Endothelial cell of umbilical vein (primary cell): ENCODE measurements around the gene ACAD8. TPM values are rescaled to one million over a fixed set of nuclear protein-coding genes. Genes with fewer than 3 reads are reported as not detected.

Experiments
- BruUV-seq: library from RNA; stranded (reverse); fragments of 400-500 nt; replicated peaks from 2 replicates; lab custom pipeline; 2021; lab: Mats Ljungman, UMichigan
- CTCF ChIA-PET: fragments of 300-600, 350-600 bp; sonication (Branson Sonifier 250); formaldehyde crosslinking; loops from one replicate; lab custom pipeline; 2021; ENCODE audit warnings: antibody characterized with exemption, inconsistent platforms; lab: Charles Lee
- POLR2A ChIA-PET: fragments of 300-600, 350-600 bp; sonication (Branson Sonifier 250); formaldehyde crosslinking; loops from one replicate; lab custom pipeline; 2021; ENCODE audit warnings: antibody characterized with exemption, inconsistent platforms; lab: Charles Lee
- DNase-seq: peaks from one replicate; pipeline ENCODE4 v3.0.0-alpha.2; 2011; ENCODE audit warnings: low read depth, low spot score
- FAIRE-seq: peaks from 2 replicates; lab custom pipeline; 2011; peaks lifted over from hg19 to GRCh38; lab: Jason Lieb, UNC
- H2AFZ ChIP-seq: 2 replicates; pipeline ENCODE4 v1.6.0; 2012; ENCODE audit warnings: low read depth, low read length, control low read depth, inconsistent platforms
- H3K27ac ChIP-seq: 2 replicates; pipeline ENCODE4 v1.5.1; 2011; ENCODE audit warnings: low read depth, mild to moderate bottlenecking, control low read depth, low read length, moderate library complexity; ENCODE audit not compliant: insufficient read depth
- H3K27me3 ChIP-seq, 2 experiments: 2 replicates each; pipeline versions ENCODE4 v1.6.0 to v1.6.1; 2011; ENCODE audit warnings: low read length in 2 of 2, mixed read lengths in 1 of 2; ENCODE audit not compliant: control insufficient read depth in 2 of 2, insufficient read depth in 2 of 2
- H3K36me3 ChIP-seq, 2 experiments: 2 replicates in 1 of 2; 3 replicates in 1 of 2; pipeline ENCODE4 v1.5.1; 2011; ENCODE audit warnings: low read length in 2 of 2, mild to moderate bottlenecking in 1 of 2, moderate library complexity in 1 of 2; ENCODE audit not compliant: control insufficient read depth in 2 of 2, insufficient read depth in 2 of 2; ENCODE audit errors: extremely low read depth in 1 of 2
- H3K4me1 ChIP-seq: 3 replicates; pipeline ENCODE4 v1.5.1; 2011; ENCODE audit warnings: mild to moderate bottlenecking, low read length; ENCODE audit not compliant: control insufficient read depth, insufficient read depth; ENCODE audit errors: extremely low read depth
- H3K4me2 ChIP-seq: 2 replicates; pipeline ENCODE4 v1.6.1; 2011; ENCODE audit warnings: low read length, control low read depth, mixed read lengths; ENCODE audit not compliant: insufficient read depth
- H3K4me3 ChIP-seq, 3 experiments: fragments of 200-600 bp in 1 of 3; sonication (generic), shearing (Covaris generic) in 1 of 3; replicated peaks in 1 of 3; 2 replicates each; pipeline ENCODE4 v1.5.1; 2011 to 2016; ENCODE audit warnings: control low read depth in 3 of 3, low read length in 3 of 3, mild to moderate bottlenecking in 2 of 3, inconsistent platforms in 1 of 3, low read depth in 1 of 3, moderate library complexity in 1 of 3; ENCODE audit not compliant: insufficient read depth in 1 of 3
- H3K79me2 ChIP-seq: 2 replicates; pipeline ENCODE4 v1.6.0; 2012; ENCODE audit warnings: low read length, inconsistent platforms; ENCODE audit not compliant: control insufficient read depth, insufficient read depth
- H3K9ac ChIP-seq: replicated peaks from 2 replicates; pipeline ENCODE3; 2011; ENCODE audit warnings: low read length, control low read depth; ENCODE audit not compliant: insufficient read depth; ENCODE audit errors: extremely low read depth
- H3K9me1 ChIP-seq: replicated peaks from 3 replicates; pipeline ENCODE4 v1.6.0; 2011; ENCODE audit warnings: mild to moderate bottlenecking, low read length; ENCODE audit not compliant: control insufficient read depth, insufficient read depth; ENCODE audit errors: extremely low read depth
- H3K9me3 ChIP-seq: replicated peaks from 2 replicates; pipeline ENCODE4 v1.5.1; 2012; ENCODE audit warnings: low read length, inconsistent platforms; ENCODE audit not compliant: control insufficient read depth, insufficient read depth
- H4K20me1 ChIP-seq: replicated peaks from 2 replicates; pipeline ENCODE3; 2011; ENCODE audit warnings: mild to moderate bottlenecking, low read length; ENCODE audit not compliant: control insufficient read depth, insufficient read depth; ENCODE audit errors: extremely low read depth
- EZH2 ChIP-seq: IDR thresholded peaks from 2 replicates; pipeline ENCODE4 v1.6.1; 2012; ENCODE audit warnings: borderline replicate concordance, low read depth, mild to moderate bottlenecking, moderate library complexity, low read length, inconsistent platforms; ENCODE audit not compliant: severe bottlenecking
- FOS ChIP-seq: IDR thresholded peaks from 2 replicates; pipeline ENCODE4 v1.6.1; 2011; ENCODE audit warnings: mild to moderate bottlenecking, low read length, moderate library complexity, borderline replicate concordance; ENCODE audit not compliant: insufficient read depth
- GATA2 ChIP-seq: IDR thresholded peaks from 2 replicates; pipeline ENCODE4 v1.7.0; 2011; ENCODE audit warnings: low read depth, mild to moderate bottlenecking, moderate library complexity, mixed read lengths, low read length; ENCODE audit not compliant: insufficient read length, insufficient read depth
- JUN ChIP-seq: IDR thresholded peaks from 2 replicates; pipeline ENCODE4 v1.6.1; 2011; ENCODE audit warnings: borderline replicate concordance, low read depth; ENCODE audit not compliant: insufficient read length, insufficient read depth
- MYC ChIP-seq: IDR thresholded peaks from one replicate; pipeline ENCODE4 v1.6.1; 2011; ENCODE audit warnings: mild to moderate bottlenecking, low read depth, low read length
- POLR2A ChIP-seq: IDR thresholded peaks from 2 replicates; pipeline ENCODE4 v1.6.1; 2012; ENCODE audit warnings: low read depth, mild to moderate bottlenecking, control low read depth, low read length
- POLR2AphosphoS5 ChIP-seq: IDR thresholded peaks from 2 replicates; pipeline ENCODE4 v1.6.1; 2012; ENCODE audit warnings: low read depth, mild to moderate bottlenecking, control low read depth, low read length, moderate library complexity; ENCODE audit not compliant: insufficient read depth
- dilution Hi-C: fragments of 300-500 bp; cut with MboI; formaldehyde crosslinking; loops from one replicate; pipeline ENCODE4 v1.15.0; 2019; ENCODE audit warnings: low sequenced_read_pairs; ENCODE audit not compliant: extremely low pct_ligation_motif_present
- intact Hi-C: fragments of 100-400 bp; cut with micrococcal nuclease; formaldehyde crosslinking; loops from one replicate; pipeline ENCODE4 v1.10.0; 2022
- polyA plus RNA-seq, 4 experiments: library from polyadenylated mRNA; depleted of rRNA in 3 of 4; stranded (reverse) in 3 of 4; unstranded in 1 of 4; fragments of >200 nt; gene quantifications; 2 replicates each; pipeline versions ENCODE4 v1.2.1 to v1.2.3, GENCODE V29; 2011 to 2012; ENCODE audit warnings: missing spikeins in 1 of 4
- total RNA-seq: library from RNA; stranded (reverse); gene quantifications from 2 replicates; pipeline ENCODE4 v1.2.3, GENCODE V29; 2021
- TF ChIP-seq, protein P1 (sequence below): IDR thresholded peaks from 2 replicates; pipeline ENCODE4 v1.6.1; 2011; ENCODE audit not compliant: insufficient read depth, insufficient read length
- TF ChIP-seq, protein P2 (sequence below), 2 donors: IDR thresholded peaks; 1 replicate in 1 of 2; 2 replicates in 1 of 2; pipeline ENCODE4 v1.5.1; 2011; ENCODE audit warnings: low read length in 2 of 2, mild to moderate bottlenecking in 2 of 2, moderate library complexity in 2 of 2, control low read depth in 1 of 2, inconsistent platforms in 1 of 2, low read depth in 1 of 2; ENCODE audit not compliant: insufficient read depth in 1 of 2; ENCODE audit errors: extremely low read depth in 1 of 2

ACAD8 gene
- total and polyA plus RNA-seq, 2 donors (not counting 3 experiments of a cell fraction or from before 2014, with no cell fraction given): 22.9 to 29.0 TPM

DNA sequence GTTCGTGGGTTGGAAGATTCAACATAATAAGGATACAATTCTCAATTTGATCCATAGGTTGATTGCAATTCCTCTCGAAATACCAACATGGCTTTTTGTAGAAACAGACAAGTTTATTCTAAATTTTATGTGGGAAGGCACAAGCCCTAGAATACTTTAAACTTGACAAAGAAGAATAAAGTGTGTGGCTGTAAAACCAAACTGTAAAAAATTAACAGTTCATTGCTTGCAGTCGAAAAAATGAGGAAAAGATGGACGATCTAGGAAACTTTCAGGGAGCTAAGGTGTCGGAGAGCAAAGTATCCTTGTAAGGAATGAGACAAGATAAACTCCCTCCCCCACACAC is 21.8 kb downstream of the ACAD8 start:
- no peak overlapping the region for H3K9ac ChIP-seq
- no peak overlapping the region for H3K27ac ChIP-seq
- peaks cover 2% of the 10 kb centered on the region for H3K4me1 ChIP-seq
- H2AFZ ChIP-seq: no peak overlapping the region
- H3K9me3 ChIP-seq: no peaks in the 10 kb centered on the region
- H3K79me2 ChIP-seq: no peaks in the 10 kb centered on the region
- no peaks in the 10 kb centered on the region for H4K20me1 ChIP-seq
- no peak for FAIRE-seq
- peaks cover 51 to 73% of the 10 kb centered on the region in 2 experiments for H3K27me3 ChIP-seq
- no TSS peak for BruUV-seq
- H3K36me3 ChIP-seq: no peaks in the 10 kb centered on the region
- intact Hi-C loops: no loop called here
- CTCF ChIA-PET: interaction anchor here (1.9 kb wide), 1 partner anchor 13 kb away, joined by 6 read pairs; no protein-coding TSS in a partner anchor
- TF ChIP-seq JUN (no peak), FOS (no peak), POLR2AphosphoS5 (no peak), MYC (no peak)
- TF ChIP-seq, protein P1, sequence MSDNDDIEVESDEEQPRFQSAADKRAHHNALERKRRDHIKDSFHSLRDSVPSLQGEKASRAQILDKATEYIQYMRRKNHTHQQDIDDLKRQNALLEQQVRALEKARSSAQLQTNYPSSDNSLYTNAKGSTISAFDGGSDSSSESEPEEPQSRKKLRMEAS: no peak
- no peaks in the 10 kb centered on the region for H3K9me1 ChIP-seq
- no peak overlapping the region for H3K4me2 ChIP-seq
- H3K4me3 ChIP-seq: no peak overlapping the region
- POLR2A ChIA-PET: no interaction called here
- no peak for DNase-seq
- dilution Hi-C loops: no loop called here

DNA sequence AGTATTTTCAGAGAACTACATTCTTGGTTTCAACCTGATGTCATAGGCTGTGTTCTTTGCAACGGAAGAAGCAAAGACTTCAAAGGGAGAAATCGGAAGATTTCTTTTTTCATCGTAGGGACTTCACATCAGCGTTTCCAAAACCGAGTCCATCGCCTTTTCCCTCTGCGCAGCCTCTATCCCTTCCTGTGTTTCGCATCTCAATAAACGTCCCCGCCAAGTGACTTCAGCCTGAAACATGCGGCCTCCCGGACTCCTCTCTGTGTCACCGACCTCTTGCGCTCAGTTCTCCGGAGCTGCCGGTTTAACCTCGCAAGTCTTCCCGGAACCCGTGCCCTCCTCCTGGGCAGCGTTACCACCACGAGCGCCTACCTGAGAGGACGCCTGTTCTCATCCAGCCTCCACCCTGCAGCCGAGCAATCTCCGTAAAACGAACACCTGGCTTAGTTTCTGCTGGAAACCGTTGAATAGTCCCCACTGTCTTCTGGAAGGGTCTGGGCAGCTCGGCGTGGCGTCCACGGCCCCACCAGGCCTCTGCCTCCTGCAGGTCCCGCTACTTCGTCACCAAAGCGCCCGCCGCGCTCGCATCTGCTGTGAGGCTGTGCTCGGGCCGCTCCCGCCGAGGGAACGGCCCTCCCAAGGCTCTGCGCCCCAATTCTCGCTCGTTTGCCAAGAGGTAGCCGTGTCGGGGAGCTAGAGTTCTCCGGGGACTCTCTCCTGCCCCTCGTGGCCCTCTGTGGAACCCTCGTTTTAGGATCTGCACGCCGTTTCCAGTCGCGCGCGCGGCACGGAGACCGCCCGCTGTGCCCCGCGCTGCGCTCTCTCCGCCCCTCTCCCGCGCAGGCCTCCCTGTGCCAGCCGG is 22.4 kb downstream of the ACAD8 start, which contains the start of gene GLB1L3:
Gene GLB1L3, plus strand, starts transcription at position 846 of the 862 bp plus-strand sequence. CDS start 362 bp downstream, outside the sequence.
- CTCF ChIA-PET: interaction anchor here (1.1 kb wide), 1 partner anchor 14 kb away, joined by 5 read pairs; no protein-coding TSS in a partner anchor
- FAIRE-seq (peak; percentile 59), DNase-seq (no peak)
- Histone ChIP-seq H2AFZ (peak within 1 kb of the TSS; percentile 38), H3K79me2 (no peaks in the 10 kb centered on the region), H3K36me3 (no peaks in the 10 kb centered on the region), H4K20me1 (no peaks in the 10 kb centered on the region), H3K4me1 (peaks cover 2% of the 10 kb centered on the region), H3K4me2 (peak within 1 kb of the TSS; percentile 18), H3K9me3 (no peaks in the 10 kb centered on the region), H3K9me1 (no peaks in the 10 kb centered on the region), H3K4me3 (peak within 1 kb of the TSS in 1 of 3 experiments; percentile 16), H3K9ac (no peak within 1 kb of the TSS), H3K27ac (no peak within 1 kb of the TSS), H3K27me3 (peaks cover 56 to 73% of the 10 kb centered on the region in 2 experiments)
- BruUV-seq: no TSS peak
- POLR2A ChIA-PET: no interaction called here
- intact Hi-C loops (no loop called here), dilution Hi-C loops (no loop called here)
- TF ChIP-seq JUN: no peak
- TF ChIP-seq MYC: no peak
- TF ChIP-seq EZH2: peak; percentile 88
- TF ChIP-seq GATA2: no peak
- TF ChIP-seq, protein P1: no peak
- TF ChIP-seq POLR2A: no peak
- TF ChIP-seq, protein P2, sequence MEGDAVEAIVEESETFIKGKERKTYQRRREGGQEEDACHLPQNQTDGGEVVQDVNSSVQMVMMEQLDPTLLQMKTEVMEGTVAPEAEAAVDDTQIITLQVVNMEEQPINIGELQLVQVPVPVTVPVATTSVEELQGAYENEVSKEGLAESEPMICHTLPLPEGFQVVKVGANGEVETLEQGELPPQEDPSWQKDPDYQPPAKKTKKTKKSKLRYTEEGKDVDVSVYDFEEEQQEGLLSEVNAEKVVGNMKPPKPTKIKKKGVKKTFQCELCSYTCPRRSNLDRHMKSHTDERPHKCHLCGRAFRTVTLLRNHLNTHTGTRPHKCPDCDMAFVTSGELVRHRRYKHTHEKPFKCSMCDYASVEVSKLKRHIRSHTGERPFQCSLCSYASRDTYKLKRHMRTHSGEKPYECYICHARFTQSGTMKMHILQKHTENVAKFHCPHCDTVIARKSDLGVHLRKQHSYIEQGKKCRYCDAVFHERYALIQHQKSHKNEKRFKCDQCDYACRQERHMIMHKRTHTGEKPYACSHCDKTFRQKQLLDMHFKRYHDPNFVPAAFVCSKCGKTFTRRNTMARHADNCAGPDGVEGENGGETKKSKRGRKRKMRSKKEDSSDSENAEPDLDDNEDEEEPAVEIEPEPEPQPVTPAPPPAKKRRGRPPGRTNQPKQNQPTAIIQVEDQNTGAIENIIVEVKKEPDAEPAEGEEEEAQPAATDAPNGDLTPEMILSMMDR (IDR thresholded peaks at IDR 0.05; ENCODE audit: extremely low read depth in 1 of 2, insufficient read depth in 1 of 2, low read depth in 1 of 2, low read length in 2 of 2): peak; percentile 13 to 24
- TF ChIP-seq POLR2AphosphoS5: no peak
